ENCODE data around the gene FGF18.

- TF ChIP-seq POLR2A (IDR thresholded peaks at IDR 0.05) (no peak), CTCF (IDR thresholded peaks at IDR 0.05 in 4 of 5, conservative IDR thresholded peaks at IDR 0.05 in 1 of 5) (no peak)
Measured at GRCh38 chr5:171464829-171465228, 45.4 kb downstream of the FGF18 start.

All from gastrocnemius medialis (tissue), 4 donors.